Peyer's patch (tissue), 4 donors: Measurements from ENCODE around the gene SARM1.

Source experiments
- CTCF ChIP-seq, 6 experiments: fragments of 450-650 bp in 4 of 6; fragments of 200-600 bp in 2 of 6; sonication (generic) in 1 of 6; IDR thresholded peaks; one replicate each; pipeline ENCODE4 v1.5.1; 2017 to 2019; ENCODE audit warnings: antibody characterized with exemption in 6 of 6, mild to moderate bottlenecking in 3 of 6, moderate library complexity in 1 of 6
- POLR2A ChIP-seq, 2 donors: fragments of 450-650 bp; IDR thresholded peaks; one replicate each; pipeline ENCODE4 v1.5.1; 2017; ENCODE audit warnings: antibody characterized with exemption in 2 of 2, mild to moderate bottlenecking in 2 of 2, moderate library complexity in 2 of 2

GRCh38 chr17:28390141-28390540 lies 18.6 kb downstream of the SARM1 start:
- no peak for TF ChIP-seq CTCF (IDR thresholded peaks at IDR 0.05)
- TF ChIP-seq POLR2A (IDR thresholded peaks at IDR 0.05), result no peak
